ENCODE measurements around the gene KCP.
A peak's percentile ranks its signal among the peaks of the same experiment; 100 is the strongest.

KCP gene

DNA sequence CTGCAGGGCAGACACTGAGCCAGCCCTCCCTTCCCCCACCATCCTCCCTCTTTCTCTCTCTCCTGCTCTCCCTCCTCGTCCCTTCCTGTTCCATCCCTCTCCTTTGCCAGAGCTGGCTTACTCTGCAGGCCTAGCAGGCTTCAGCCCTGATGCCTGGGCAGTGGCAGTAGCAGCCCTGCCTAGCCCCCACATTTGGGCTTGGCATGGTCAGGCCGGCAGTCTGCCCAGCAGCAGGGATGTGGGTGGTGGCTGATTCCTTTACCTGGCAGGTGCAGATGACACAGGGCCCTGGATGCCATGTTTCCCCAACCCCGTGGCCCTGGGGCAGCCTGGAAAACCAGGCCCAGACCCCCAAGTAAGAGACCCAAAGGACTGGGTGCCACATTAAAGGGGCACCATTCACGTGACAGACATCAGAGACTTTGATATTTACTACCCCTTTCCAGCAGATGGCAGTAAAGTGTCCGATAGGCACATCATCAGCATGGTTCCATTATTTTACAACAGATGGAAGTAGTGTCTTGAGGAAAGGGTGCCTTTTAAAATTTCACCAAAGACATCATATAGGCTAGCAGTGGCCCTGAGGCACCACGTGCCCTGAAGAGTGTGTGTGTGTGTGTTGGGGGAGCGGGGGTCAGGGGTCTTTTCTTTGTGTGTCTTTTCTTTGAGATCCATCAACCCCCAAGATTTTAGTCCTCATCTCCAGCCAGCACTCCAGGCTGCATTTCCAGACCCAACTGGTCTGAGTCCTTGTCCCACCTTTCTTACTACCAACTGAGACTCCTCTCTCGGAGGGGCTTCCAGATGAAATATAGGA lies 5.9 kb downstream of the KCP start:
- DNase-seq, result no peak

DNA sequence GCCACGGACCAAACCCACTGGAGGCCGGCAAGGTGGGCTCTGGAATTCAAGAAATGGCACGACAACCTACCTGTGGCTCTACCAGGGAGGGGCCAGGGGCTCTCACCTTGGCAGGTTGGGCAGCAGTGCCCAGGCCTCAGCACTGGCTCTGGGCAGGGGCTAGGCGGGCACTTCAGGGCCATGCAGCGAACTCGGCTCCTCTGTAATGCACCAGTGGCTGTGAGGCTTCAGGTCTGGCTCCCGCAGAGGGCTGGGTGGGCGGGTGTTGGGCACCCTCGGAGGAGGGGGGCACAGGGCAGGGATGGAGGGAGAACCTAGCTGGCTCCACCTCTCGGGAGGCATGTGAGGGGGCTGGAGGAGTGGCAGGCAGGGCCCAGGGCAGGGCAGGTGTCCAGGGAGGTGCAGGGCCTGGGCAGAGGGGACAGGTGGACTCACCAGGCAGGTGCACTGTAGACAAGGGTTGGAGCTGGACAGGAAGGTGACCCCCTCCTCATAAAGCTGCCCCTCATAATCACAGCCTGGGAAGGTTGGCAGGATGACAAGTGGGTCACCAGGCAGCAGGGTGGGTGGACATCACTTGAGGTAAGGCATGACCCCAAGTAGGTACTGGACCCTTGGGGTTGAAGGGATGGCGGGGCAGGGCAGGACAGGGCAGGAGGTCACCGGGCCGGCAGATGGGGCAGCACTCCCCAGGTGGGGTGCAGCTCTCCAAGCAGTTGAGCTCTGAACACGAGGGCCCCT lies 6.7 kb downstream of the KCP start:
- no peak for DNase-seq

DNA sequence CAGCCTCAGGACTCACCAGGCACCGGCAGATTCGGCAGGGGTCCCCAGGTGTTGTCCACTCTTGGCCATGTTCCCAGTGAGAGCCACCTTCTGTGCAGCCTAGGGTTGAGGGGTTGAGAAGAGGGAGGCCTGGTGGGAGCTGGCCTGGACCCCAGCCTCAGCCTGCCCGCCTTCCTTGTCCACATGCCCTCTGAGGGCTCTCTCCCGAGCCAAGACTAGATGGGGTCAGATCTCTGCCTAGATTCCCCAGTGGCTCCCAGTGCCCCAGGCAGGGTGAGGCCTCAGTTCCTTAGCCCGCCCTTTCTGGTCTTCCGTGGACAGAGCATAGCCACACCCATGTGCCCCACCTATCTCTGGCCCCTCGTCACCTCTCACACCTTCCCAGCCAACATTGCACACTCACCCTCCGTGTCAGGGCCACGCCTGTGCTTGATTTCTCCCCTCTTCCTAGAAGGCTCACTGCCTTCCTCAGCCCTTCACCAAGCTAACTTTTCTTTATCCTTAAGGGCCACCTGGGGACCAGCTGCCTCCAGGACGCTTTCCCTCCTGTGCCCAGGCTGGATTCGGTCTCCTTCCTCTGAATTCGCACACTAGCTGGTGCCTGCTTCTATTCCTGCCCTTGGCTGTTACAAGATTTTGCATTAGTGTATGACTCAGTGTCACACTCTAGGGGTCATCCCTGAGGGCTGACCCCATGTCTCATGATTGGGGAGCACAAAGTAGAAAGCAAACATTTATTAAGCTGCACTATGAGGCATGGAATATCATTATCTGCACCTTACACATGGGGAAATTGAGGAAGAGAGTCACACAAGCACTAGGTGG lies 7.5 kb downstream of the KCP start:
- DNase-seq, result no peak

DNA sequence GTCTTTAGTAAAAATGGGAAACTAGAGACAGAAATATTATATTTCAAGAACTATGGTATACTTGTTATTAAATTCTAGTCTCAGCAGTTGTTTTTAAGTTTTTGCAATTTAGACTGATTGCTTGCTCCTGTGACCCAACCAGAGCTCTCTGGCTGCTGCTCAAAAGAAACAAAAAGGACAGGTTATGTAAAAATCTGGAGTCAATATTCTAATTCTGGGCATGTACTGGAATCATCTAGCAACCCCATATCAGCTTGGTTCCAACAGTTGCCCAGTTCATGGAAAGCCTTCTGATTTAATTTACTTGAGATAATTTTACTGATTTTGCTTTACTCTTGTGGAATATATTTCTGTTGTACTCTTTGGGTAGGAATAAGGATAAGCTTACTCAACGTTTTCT lies 10.3 kb downstream of the KCP start:
- DNase-seq, result no peak

DNA sequence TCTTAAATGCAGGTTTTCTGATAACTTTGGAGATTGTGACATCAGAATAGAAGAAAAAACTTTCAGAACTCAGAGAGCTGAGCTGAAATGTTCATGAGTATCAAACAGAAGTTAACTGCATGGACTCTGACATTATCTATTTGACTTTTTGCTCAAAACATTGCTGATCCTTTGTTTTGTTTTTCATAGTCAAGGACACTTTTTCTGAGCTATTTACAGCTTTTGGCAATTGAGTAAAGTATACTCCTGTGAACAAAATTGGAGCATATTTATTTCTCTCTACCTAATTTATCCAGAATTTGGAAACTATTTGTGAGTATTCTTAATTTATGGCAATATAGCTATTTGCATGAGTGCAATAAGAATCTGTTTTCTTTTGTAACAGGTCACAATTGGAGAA lies 11.1 kb downstream of the KCP start:
- DNase-seq, result no peak

DNA sequence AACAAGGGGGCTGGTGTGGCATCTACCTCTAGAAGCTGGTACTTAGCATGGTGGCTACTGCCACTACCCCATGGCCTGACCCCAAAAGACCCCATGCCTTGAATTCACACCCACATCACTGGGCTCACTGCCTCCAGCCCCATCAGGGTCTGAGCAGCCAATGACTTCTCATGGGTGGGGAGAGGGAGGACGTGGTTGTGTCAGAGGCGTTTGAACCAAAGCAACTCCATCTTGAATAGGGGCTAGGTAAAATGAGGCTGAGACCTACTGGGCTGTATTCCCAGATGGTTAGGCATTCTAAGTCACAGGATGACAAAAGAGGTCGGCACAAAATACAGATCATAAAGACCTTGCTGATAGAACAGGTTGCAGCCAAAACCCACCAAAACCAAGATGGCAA lies 15.2 kb downstream of the KCP start:
- DNase-seq, result no peak

DNA sequence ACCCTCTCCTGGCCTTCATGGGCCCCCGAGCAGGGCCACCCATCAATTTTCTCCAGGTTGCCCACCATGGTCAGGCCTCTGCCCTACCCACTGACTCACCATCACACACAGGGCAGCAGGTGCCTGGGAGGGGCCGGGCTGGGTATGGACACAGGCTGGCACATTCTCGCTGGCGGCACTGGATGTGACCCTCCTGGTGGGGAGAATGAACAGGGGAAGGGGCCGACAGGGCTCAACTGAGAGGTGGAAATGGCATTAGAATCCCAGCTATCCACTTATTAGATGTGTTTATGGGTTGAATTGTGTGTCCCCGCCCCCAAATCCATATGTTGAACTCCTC lies 16.4 kb downstream of the KCP start:
- no peak for DNase-seq

DNA sequence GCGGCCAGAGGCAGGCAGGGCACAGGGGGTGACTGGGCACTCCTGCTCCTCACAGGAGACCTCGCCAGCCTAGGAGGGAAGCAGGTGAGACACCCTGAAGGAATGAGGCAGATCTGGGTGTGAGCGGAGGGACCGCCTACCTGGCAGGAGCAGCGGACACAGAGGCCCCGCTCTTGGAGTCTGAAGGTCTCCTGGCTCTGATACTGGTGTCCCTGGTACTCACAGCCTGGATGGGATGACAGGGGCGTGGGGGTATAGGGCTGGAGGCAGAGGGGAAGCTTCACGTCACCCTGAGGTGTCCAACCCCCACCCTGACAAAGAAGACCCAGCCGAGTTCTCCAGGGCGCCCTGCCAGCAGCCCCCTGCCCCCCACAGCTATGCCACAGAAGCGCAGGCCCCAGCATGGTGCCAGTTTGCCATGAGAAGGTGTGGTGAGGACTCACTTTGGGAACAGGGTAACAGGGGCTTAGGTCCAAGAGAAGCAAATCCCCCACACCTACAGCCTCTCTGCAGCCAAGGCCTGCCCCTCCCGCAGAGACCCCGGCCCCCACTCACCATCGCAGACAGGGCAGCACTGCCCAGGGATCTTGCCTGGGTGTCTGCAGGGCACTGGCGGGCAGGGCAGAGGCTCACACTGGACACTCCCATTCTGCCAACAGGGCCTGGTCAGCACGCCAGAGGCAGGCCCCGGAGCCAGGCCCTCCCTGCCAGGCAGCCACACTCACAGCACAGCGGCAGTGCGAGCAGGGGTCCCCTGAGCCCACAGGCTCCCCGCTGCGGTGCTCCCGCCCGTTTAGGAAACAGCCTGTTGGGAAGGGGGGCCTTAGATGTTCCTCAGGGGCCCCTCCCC lies 17.0 kb downstream of the KCP start:
- peak; percentile 15 for DNase-seq

DNA sequence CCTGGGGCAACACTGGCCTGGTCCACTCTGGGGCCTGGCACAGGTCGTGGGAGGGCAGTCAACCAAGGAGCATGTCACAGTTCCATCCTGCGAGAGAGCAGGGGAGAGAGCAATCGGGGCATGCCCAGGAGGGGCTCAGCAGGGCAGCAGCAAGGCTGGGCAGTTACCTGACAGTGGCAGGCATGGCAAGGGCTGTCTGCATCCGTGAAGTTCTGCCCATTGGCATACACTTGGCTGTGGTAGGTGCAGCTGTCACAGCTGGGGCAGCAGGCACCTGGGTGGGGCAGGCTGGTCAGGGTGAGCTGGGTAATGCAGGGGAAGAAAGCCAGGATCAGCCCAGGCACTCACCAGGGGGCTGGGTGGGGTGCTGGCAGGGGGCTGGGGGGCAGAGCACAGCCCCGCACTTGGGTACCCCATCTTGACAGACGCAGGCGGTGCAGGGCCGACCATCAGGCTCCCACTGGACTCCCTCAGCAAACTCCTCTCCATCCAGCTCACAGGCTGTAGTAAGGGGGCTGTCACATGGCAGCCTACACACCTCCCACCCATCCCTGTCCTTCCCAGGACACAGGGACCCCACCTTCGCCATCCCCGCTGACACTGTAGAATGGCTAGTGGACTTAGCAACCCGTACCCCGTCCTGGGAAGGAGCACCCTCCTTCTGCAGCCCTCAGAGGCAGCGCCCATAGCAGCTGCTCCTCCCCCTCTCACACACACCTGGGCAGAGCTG lies 17.8 kb downstream of the KCP start:
- peak; percentile 28 for DNase-seq

DNA sequence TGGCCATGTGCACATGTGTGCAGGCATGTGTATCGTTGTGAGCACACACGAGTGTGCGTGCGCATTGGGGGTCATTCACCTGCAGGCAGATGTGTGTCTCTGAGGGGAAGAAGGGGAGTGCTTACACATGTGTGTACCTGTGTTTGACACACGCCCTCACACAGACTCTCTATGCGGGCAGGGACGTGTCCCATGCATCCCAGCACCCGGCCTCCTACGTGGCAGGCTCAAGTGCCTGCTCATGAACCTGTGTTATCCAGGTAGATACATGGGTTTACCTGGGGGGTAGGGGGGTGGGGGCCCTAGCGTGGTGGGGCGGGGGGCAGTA lies 18.6 kb downstream of the KCP start:
- no peak for DNase-seq

DNA sequence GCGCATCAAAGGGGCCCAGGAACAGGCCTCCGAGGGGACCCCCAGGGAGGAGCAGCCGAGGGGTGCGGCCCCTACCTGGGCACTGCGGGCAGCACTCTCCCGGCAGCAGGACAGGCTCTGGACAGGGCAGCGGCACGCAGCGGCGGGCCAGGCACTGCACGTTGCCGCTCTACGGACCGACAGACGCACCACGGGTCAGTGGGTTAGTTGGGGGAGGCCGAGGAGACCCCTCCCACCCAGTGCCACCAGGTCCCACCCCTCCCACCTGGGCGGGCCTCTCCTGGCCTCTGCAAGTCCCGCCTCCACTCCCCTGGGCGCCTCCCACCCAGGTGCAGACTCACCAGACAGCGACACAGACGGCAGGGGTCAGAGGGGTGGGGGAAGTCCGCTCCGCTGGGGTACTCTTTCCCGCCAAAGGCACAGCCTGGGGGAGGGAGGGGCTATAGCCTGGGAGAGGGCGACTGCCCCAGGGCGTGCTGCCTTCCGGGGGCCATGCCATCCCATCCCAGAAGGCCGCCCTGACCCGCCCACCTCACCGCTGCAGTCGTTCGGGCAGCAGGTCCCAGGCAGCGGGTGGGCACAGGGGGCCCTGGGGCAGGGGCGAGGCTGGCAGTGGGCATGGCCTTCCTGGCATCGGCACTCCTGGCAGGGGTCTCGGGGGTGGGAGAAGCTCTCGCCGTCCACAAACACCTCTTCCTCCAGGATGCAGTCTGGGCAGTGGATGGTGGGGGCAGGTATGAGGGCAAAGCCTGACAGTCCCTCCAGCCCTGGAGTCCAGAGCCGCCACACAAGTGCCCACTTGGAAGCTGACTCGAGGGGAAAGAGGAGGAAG lies 19.2 kb downstream of the KCP start:
- peak; percentile 34 for DNase-seq

DNA sequence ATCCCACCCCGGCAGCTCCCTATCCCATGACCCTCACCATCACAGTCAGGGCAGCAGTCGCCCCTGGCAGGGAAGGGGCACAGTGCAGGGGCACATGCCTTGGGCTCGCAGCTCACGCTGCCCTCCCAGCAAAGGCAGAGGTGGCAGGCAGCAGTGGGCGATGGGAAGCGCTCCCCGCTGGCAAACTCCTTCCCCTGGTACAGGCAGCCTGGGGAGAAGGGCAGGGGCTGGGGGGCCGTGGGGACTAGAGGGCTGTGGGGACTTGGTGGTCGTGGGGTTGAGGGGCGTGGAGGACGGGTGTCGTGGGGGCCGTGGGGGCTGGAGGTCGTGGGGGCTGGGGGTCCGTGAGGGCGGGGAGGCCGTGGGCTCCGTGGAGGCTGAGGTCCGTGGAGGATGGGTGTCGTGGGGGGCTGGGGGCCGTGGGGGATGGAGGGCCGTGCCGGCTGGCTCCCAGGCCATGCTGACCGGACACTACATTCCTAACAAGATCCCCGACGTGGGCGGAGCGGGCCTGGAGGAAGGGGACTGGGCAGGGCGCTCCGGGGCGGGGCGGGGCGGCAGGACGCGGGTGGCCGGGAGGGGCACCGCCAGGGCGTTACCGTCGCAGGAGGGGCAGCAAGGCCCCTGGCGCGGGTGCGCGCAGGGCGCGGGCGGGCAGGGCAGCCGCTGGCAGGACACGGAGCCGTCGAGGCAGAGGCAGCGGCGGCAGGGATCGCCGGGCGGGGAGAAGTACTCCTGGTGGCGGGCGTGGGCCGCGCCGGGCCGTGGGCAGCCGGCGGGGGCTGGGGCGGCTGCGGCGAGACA lies 20.0 kb downstream of the KCP start:
- DNase-seq, result peak; percentile 38

DNA sequence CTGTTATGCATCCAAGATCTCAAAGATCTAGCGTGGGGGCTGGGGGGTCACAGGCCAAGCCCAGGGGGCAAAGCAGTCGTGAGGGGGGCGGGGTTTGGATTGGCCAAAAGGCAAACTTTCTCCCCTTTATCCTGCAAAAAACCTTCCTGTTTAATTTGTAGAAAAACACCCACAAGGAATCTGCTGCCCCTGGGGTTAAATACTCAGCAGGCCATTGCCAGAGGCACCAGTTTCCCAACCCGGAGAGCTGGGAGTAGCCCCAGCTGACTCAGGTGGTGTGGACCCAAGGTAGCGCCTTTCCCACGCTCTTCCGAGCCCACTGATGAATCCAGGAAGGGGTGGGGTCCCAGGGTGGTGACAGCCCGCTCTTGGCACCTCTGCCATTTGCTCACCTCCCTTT lies 21.4 kb downstream of the KCP start:
- DNase-seq, result no peak

DNA sequence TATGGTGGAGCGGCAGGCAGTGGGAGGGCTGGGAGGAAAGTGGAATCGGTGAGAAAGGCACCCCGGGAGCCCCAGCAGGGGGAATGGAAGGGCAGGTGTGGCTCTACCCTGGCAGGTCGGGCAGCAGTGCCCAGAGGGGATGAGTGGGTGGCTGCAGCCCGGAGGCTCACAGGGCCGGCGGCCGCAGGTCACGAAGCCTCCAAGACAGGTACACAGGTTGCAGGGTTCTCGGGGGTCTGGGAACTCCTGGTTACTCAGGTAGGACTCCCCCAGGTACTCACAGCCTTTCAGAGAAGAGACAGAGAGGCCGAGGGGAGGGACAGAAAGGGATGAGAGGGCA lies 21.8 kb downstream of the KCP start:
- DNase-seq, result no peak

DNA sequence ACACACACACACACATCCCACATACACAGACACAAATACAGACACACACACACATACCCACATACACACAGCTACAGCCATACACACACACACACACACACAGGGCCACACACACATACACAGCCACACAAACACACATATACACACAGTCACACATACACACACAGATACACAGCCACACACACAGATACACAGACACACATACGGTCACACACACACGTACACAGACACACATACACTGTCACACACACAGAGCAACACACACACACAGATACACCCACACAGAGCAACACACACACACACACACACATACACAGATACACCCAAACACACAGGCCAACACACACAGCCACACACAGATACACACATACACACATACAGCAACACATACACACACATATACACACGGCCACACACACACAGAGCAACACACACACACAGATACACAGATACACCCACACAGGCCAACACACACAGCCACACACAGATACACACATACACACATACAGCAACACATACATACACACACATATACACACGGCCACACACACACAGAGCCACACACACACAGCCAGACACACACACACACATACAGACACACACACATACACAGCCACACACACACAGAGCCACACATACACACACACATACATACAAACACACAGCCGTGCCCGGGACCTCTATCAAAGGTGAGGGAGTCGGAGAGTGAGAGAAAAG lies 22.3 kb downstream of the KCP start:
- no peak for DNase-seq

DNA sequence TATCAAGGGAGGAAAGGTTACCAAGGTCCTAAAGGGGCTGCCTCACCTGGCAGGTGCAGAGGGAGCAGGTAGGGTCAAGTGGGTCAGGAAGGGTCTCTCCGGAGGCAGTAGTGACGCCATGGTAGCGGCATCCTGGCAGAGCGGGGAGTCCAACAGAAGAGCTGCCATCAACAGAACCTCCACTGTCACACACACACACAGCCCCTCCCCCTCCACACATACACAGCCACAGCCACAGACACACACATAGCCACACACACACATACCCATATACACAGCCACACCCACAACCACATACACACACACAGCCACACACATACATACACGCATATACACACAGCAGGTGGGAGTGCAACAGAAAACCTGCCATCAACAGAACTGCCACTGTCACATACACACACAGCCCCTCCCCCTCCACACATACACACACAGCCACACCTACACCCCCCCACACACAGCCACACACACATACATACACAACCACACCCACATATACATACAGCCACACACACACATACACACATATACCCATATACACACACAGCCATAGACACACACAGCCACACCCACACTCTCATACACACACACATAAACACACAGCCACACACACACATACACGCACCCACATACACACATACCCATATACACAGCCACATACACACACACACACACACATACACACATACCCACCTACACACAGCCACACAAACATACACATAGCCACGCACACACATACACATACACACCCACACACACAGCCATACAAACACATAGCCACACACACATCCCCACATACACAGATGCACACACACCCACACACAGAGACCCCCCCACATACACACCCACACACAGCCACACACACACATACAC lies 23.1 kb downstream of the KCP start:
- peak; percentile 20 for DNase-seq

DNA sequence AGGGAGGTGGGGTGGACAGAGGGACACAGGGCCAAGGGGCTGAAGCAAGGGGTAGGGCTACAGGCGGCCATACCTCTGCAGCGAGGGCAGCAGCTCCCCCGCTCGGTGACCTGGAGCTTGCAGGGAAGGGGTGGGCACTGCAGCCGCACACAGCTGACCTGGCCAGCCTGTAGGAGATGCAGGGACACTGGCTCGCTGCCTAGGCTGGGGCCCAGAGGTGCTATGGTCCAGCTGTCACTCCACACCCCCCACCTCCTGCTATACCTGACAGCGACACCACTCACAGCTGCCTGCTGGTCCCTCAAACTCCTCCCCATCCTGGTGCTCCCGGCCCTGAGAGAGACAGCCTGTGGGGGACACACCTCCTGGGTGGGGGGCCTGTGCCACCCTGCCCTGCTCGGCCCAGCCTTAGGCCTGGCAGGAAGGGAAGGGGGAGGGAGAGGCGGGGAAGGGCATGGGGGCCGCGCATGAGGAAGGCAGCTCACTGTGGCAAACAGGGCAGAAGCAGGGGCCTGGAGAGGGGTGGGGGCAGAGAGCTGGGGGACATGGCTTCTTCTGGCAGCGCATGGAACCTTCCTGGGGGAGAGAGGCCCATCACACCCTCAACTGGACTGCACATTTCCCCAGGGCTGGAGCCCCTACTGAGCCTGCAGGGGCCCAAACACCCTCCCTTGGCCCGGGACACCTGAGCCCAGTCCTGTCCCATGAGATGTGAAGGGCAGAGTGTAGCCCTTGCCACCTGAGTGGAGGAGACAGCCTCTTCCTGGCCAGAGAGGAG lies 23.9 kb downstream of the KCP start:
- peak; percentile 26 for DNase-seq
